Germinal center (tissue), 1 donor: Measurements from ENCODE around the gene ATG16L1.
A peak's percentile ranks its signal among the peaks of the same experiment; 100 is the strongest.

Source experiments
- DNase-seq: peaks from one replicate; pipeline ENCODE4 v3.0.0; 2012; ENCODE audit warnings: mixed read lengths, low spot score

The ATG16L1 gene

DNA sequence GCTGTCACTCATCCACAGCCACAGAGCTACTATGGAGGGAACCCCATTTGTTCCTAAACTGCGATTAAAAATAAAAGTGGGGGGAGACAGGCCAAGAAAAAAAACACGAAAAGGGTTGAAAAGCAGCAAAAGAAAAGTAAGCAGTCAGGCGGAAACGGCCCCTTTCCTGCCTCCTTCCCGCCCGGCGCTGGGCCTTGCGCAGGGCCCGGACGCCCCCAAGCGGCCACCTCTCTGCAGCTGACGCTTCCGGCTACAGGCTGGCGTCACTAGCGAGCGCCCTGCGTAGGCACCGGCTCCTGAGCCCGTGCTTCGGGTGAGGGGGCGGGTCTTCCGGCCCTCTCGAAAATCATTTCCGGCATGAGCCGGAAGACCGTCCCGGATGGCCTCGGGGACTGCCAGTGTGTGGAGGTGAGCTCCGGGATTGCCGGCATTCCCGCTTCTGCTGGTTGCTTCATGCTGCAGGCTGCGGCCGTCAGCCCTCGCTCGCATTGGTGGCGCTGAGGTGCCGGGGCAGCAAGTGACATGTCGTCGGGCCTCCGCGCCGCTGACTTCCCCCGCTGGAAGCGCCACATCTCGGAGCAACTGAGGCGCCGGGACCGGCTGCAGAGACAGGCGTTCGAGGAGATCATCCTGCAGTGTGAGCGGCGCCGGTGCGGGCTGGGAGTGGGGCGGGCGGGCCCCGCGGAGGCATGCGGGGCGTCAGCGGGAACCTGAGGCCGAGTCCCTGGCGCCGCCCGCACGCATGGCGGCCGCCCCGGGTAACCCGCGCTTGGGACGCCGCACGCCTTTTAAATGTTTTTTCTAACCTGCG is at the start of gene ATG16L1:
ATG16L1 (plus strand) TSS at position 368 of the 811 bp plus-strand sequence; CDS start at position 523, 155 bp downstream.
- DNase-seq: peak; percentile 98

DNA sequence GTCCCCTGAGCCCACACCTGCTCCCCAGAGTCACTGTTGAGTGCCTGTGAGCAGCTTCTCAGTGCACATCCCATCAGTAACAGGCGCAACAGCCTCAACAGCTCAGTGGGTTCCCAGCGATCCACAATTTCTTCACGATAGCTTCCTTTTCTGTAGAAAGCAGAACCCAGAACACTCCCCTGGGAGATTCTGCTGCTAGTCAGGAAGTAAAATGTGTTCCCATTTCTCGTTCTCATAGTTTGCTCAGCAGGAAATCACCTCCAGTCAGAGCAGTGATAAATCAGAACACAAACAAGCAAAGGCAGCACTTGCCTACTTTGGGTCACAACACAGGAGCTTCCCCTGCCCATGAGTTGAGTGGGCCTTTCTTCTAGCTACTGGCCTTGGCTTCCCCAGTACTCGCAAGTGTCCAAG is 48.9 kb upstream of the ATG16L1 start:
- DNase-seq: peak; percentile 37

DNA sequence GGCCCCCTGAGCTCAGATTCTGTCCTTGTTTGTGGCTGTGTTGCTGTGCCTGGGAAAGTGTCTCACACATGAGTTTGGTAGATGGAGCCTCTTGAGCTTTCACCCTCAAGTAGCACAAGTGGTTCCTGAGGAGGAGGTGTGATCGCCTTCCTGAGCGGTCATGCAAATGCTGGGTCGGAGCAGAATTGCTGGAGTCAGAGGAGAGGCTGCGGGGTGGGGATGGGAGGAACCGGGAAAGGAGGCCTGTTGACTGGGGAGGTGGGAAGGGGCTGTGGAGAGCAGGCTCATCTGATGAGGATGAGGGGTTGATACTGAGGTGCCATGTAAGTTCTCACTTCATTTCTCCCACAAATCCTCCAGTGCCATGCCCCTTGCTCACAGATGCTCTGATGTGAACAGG is 48.4 kb upstream of the ATG16L1 start:
- DNase-seq: no peak

DNA sequence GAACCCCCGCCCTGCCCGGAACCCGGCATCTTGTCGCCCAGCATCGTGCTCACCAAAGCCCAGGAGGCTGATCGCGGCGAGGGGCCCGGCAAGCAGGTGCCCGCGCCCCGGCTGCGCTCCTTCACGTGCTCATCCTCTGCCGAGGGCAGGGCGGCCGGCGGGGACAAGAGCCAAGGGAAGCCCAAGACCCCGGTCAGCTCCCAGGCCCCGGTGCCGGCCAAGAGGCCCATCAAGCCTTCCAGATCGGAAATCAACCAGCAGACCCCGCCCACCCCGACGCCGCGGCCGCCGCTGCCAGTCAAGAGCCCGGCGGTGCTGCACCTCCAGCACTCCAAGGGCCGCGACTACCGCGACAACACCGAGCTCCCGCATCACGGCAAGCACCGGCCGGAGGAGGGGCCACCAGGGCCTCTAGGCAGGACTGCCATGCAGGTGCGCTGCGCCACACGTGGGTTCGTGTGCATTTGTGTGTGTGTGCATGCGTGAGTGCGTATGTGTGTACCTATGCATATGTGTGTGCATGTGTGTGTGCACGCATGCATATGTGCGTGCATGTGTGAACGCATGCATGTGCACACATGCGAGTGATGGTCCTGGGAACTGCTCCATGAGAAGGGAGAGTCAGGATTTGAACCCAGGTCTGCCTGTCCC is 47.1 kb upstream of the ATG16L1 start:
- no peak for DNase-seq

DNA sequence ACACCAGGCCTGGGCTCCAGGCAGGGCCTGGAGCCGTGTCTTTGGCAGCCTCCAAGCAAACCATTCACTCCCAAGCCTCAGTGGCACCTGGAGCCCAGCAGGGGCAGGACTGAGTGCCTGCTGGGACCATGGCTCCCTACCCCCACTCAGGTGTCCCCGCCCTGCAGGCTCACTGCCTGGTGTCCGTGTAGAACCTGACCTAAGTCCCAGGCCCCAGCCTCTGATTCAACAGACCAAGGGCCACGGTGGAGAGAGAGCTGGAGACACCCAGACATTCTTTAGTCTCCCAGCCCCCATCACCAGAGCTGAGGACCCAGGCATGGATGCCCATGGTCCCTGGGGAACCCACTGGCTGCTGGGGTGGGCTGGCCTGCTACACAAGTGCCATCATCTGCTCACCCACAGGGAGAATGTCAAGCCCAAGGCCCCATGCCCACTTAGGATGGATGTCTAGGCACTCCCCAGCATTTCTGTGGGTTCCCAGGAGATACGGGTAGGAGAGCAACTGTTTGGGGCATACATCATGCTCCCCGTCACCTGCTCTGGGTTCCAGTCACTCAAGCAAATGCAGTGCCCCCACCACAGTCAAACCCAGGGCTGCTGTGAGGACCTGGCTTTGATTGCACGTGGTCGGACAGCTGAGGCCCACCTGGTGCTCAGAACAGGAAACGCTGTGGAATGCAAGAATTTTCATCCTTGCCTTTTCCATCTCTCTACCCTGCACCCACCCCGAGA is 42.9 kb upstream of the ATG16L1 start:
- no peak for DNase-seq

DNA sequence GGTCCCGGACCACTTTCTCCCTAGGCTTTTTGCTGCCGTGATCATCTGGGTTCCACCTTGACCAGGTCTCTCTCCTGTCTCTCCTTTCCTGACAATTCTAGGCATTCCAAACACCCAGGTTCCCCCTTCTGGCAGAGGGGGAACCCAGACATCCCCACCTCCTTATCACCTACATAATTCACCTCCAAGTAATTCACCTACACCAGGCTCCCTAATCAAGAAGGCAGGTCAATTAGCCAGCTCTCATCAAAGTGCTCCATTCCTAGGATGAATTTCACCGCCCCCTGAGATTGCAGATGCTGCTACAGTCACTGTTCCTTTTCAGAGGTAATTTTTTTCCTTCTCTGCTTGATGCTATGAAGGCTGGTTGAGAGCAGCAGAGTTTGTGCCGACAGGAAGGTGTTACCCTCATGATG is 42.3 kb upstream of the ATG16L1 start:
- no peak for DNase-seq

DNA sequence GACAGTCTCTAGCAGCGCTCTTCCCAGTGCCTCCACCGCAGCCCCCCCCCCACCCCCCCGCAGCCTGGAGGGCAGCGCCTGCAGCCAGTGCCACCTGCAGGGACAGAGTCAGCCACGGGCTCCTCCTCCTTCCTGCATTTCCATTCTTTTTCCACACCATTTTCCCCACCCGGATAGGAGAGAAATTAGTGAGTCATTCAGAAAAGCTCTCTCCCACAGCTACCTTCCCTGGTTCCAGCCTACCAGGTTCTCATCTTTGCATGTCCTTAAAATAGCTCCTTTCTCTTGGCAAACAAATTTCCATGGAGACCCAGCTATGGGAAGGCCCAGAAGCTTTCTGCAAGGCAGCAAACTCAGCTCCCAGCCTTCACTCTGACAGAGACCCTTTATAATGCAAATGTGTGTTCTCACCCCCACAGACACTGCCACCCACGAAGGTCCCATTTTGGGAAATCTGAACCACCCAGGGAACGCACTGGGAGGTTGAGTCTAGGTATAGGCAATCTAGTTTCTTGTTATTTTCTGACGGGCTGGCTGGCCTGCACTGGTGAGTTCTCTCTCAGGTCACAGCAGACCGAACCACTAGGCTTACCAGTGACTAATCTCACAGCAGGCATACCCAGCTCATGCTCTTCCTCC is 41.8 kb upstream of the ATG16L1 start:
- no peak for DNase-seq

DNA sequence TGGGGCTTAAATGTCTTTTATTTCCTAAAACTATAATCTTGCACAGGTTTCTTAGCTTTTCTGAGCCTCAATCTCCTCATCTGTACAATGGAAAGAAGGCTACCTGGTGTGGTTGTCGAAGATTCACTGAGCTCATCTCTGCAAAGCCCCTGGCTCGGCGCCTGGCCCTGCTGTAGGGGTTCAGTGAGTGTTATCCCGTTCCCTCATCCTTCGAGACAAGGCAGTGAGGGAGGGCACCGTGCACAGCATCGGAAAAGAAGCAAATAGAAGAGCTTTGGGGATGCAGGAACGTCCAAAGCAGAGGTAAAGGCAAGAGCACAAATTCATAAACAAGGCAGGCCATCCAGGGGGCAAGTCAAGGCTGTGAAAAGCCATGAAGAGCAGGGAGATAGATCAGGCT is 41.2 kb upstream of the ATG16L1 start:
- DNase-seq: no peak

DNA sequence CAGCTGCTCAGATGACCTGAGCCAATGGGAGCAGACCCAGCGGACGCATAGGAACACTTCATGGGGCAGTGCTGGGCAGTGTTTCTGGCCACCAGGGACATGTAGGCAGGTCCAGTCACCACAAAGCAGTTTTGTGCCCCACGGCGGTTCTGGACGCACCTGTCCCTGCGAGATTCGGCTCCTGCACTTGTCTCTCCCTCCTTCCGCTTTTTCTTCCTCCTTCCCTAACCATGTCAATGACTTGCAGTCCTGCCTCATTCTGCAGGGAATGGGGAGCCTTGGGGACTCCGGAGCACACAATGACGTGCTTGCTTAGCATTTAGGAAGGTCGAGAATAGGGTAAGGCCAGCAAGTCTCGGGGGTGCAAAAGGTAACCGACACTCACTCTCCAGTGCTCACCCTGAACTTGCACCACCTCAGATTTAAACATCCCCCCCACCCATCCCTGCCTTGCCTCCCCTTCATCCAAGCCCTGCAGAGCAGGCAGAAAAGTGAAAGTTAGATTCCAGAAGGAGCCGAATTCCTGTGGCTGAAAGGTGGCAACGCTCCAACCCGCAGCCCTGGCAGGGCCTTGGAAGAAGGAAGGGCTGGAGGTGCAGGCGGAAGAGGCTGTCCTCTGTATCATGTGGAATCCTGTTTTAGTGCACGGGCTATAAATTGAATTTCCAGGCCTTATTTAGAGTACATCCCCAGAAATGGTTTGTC is 40.5 kb upstream of the ATG16L1 start:
- no peak for DNase-seq

DNA sequence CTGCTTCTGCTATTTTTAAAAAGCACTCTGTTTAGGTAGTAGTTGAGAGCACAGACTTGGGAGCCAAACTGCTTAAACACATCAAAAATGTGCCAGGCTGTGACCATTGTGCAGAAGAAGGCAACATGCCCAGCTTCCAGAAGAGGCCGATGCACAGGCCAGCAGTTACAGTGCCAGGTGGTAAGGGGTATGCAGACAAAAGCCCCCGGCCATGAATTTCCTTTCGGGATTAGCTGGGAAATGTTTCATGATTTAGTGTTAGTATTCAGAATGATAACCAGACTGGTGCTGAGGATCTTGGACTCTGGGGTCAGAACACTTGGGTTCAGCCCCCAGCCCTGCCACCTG is 40.0 kb upstream of the ATG16L1 start:
- no peak for DNase-seq

DNA sequence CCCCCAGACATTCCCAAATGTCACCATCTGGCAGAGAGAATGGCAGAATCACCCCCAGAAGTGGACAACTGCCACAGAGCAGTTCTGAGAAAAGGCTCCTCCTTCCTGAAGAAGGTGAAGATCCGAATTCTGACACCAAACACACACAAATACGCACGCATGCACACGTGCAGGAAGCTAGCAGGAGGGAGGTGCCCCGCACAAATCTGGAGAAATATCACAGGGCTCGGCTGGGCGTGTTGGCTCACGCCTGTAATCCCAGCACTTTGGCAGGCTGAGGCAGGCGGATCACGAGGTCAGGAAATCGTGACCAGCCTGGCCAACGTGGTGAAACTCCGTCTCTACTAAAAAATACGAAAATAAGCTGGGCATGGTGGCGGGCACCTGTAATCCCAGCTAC is 38.5 kb upstream of the ATG16L1 start:
- DNase-seq: no peak

DNA sequence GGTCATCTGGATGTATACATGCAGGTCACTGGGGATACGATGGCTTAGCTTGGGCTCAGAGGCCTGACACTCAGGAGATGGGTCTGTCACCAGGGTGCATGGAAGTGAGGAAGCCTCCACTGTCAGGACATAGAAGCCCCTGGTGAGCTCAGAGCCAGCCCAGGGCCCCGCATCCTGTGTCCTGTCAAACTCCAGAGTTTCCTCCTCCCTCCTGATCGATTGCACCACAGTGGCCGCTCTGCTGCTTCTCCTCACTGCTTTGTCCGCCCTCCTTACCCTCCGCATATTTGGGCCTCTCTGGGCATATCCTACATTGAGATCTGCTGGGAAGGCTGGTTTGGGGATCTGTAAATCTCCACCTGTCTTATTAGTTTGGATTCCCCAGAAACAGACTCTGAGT is 37.5 kb upstream of the ATG16L1 start:
- DNase-seq: no peak

DNA sequence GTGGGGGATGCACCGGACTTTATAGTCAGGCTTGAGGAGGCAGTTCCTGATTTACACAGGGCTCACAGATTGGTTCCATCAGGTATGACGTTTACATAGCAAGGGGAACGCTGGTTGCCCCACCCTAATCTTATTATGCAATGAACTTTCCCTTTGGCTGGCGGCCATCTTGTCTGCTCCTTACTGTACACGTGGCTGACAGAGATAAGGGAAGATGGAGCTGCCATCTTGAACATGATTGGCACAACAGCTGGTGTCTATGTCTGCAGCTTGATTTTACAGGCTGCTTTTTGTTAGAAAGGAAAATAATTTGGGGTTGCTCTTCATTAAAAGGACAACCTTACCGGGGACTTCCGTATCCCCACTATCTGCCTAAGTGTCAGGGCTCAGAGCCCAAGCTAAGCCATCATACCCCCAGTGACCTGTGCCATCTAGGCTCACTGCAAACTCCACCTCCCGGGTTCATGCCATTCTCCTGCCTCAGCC is 33.5 kb upstream of the ATG16L1 start:
- no peak for DNase-seq

DNA sequence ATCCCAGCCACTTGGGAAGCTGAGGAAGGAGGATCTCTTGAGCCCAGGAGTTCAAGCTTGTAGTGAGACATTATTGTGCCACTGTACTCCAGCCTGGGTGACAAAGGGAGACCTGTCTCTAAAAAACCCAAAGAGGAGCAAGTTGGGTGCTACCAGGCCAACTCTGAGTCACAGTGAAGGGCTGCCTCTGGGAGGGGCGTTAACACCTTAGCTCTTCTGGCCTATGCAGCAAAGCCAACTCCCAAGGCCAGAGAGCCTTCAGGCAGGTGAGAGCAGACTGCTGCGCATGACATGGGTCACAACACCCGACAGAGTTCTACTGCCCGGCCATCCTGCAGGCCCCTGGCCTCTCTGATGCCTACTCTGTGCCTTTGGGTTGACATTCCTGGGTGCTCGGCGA is 32.6 kb upstream of the ATG16L1 start:
- DNase-seq: no peak

DNA sequence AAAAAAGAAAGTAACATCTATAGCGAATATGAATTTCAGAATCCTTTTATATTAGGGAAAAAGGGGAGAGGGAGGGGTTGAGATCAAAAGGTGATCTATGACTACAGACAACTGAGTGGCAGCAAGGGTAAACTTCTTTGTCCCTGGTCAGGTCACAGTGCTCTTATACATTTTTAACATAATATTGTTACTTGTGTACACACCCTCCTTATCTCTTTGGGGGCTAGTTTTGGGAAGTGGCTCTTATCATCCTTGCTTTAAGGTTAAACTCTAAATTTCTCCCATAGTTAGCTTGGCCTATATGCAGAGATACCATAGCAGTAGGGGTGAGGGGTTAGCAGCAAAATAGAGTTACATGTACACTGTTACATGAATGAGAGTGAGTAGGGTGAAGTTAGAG is 31.6 kb upstream of the ATG16L1 start:
- no peak for DNase-seq

DNA sequence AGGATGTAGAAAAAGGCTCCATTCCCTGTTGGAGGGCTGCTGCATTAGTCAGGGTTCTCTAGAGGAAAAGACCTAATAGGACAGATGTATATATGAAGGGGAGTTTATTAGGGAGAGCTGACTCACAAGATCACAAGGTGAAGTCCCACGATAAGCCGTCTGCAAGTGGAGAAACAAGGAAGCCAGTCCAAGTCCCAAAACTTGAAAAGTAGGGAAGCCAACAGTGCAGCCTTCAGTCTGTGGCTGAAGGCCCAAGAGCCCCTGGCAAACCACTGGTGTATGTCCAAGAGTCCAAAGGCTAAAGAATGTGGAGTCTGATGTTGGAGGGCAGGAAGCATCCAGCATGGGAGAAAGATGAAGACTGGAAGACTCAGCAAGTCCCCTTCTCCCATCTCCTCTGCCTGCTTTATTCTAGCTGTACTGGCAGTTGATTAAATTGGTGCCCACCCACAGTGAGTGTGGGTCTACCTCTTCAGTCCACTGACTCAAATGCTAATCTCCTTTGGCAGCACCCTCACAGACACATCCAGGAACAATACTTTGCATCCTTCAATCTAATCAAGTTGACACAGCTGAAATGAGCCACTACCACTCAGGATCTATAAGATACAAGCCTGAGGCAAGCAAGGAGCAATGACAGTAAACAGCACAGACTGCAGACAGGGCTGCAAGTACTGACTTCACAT is 30.0 kb upstream of the ATG16L1 start:
- no peak for DNase-seq

DNA sequence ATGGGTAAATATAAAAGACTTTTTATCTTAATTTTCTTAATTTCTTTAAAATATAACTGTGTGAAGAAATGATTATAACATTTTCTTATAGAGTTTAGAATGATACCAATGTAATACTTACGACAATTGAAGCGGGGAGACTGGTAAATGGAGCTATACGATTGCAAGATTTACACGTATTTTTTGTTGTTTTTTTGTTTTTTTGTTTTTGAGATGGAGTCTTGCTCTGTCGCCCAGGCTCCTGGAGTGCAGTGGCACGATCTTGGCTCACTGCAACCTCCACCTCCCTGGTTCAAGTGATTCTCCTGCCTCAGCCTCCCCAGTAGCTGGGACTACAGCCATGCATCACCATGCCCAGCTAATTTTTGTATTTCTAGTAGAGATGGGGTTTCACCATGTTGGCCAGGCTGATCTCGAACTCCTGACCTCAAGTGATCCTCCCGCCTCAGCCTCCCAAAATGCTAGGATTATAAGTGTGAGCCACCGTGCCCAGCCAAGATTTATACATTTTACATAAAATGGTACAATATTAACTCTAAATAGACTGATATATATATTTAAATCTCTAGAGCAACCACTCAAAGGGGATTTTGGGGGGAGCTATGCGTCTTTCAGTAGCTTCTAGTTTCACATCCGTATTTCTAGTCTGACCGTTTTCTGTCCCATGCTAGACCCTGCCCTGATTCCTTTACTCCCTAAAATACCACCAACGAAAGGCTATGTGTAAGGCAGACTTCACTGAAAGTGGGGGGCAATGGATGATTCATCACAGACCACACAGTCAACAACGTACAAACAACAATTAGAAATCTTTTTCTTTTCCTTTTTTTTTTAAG is 28.2 kb upstream of the ATG16L1 start:
- peak; percentile 60 for DNase-seq

DNA sequence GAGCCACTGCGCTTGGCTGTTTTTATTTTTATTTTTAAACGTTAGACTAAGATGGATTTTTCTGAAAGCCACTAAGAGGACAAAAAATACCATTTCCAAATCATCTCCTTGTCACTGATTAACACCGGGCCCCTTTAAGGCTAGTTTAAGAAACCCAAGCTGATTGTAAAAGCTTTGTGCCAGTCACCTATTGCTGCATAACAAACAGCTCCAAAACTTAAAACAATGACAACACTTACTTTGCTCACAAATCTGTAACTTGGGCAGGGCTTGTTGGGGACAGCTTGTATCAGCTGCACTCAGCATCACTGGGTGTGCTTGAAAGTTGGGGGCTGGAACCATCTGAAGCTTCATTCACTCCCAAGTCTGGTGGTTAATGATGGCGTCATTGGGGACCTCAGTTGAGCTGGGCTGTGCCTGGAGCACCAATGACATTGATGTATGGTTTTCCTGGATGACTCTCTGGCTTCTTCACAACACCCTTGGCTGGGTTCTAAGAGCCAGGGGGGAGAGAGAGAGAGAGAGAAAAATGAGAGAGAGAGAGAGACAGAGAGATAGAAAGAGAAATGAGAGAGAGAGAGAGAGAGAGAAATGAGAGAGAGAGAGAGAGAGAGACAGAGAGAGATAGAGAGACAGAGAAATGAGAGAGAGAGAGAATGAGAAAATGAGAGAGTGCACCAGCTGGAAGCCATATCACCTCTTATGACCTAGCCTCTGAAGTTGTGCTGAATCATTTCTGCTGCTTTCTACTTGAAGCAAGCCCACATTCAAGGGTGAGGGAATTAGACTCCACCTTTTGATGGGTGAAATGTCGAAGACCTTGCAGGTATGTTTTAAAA is 26.0 kb upstream of the ATG16L1 start:
- DNase-seq: no peak

DNA sequence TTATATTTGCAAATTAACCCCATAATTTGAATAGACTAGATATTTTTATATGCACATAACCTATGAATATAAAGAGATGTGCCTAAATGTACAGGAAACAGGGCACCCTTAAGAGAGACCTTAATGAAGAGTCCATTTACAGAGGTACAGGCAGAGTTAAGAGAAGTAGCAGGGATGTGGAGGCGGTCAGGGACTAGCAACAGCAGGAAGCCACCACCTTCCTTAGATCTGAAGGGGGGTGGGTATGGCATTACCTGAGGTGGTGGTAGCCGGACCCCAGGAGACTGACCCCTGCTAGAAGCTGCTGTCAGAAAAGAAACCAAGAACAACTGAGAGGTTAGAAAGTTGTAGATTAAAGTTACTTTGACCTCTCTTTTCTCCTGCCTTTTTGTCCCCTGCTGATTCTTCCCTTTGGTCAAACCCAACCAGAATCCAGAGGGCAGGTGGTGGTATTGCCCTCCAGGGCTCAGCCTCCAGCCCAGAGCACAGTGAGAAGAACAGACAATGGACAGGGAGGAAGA is 24.9 kb upstream of the ATG16L1 start:
- DNase-seq: peak; percentile 40
